SK-N-SH (cell line): ENCODE results near the gene SCARF2. TPM values are rescaled to one million over a fixed set of nuclear protein-coding genes. Genes with fewer than 3 reads are reported as not detected.

Experiments used
- CTCF ChIA-PET: fragments of 300-600, 350-600 bp; formaldehyde crosslinking; extraction: SDS; loops from one replicate; lab custom pipeline; 2021; lab: Yijun Ruan, JAX
- POLR2A ChIA-PET: fragments of 350-600 bp; sonication (Branson Sonifier 250); formaldehyde crosslinking; extraction: SDS; loops from one replicate; lab custom pipeline; 2020; ENCODE audit warnings: antibody characterized with exemption, inconsistent platforms; lab: Yijun Ruan, JAX
- DNase-seq: peaks from one replicate; pipeline ENCODE4 v3.0.0; 2012
- H2AFZ ChIP-seq: fragments of 200-600 bp; sonication (generic); 2 replicates; pipeline ENCODE4 v1.8.1; 2016; ENCODE audit warnings: antibody characterized with exemption, mild to moderate bottlenecking, low read depth
- H3F3A ChIP-seq: fragments of 200-600 bp; sonication (generic); replicated peaks from 2 replicates; pipeline ENCODE3; 2016; ENCODE audit warnings: antibody characterized with exemption, mild to moderate bottlenecking; ENCODE audit not compliant: insufficient read depth
- H3K27ac ChIP-seq, 2 experiments: fragments of 200-500 bp in 1 of 2; fragments of 200-600 bp in 1 of 2; sonication (Bioruptor generic) in 1 of 2; sonication (generic), shearing (Covaris generic) in 1 of 2; 2 replicates each; pipeline versions ENCODE4 v1.5.1 to v1.6.1; 2014 to 2016; ENCODE audit warnings: low read depth in 2 of 2, inconsistent platforms in 1 of 2, low read length in 1 of 2, mild to moderate bottlenecking in 1 of 2, mixed read lengths in 1 of 2
- H3K27me3 ChIP-seq: fragments of 200-600 bp; sonication (generic), shearing (Covaris generic); 2 replicates; pipeline ENCODE4 v1.6.1; 2016; ENCODE audit warnings: mixed run types; ENCODE audit not compliant: insufficient read depth
- H3K36me3 ChIP-seq, 2 experiments: fragments of 200-500 bp in 1 of 2; fragments of 200-600 bp in 1 of 2; sonication (Bioruptor generic) in 1 of 2; sonication (generic) in 1 of 2; replicated peaks in 1 of 2; 2 replicates each; pipeline versions ENCODE3 to v1.5.1; 2014 to 2016; ENCODE audit warnings: low read length in 1 of 2, mild to moderate bottlenecking in 1 of 2; ENCODE audit not compliant: insufficient read depth in 2 of 2, control insufficient read depth in 1 of 2
- H3K4me1 ChIP-seq, 2 experiments: fragments of 200-500 bp in 1 of 2; fragments of 200-600 bp in 1 of 2; sonication (Bioruptor generic) in 1 of 2; sonication (generic), shearing (Covaris generic) in 1 of 2; 2 replicates each; pipeline versions ENCODE4 v1.5.1 to v1.6.1; 2014 to 2016; ENCODE audit warnings: low read depth in 1 of 2, low read length in 1 of 2, mixed run types in 1 of 2; ENCODE audit not compliant: insufficient read depth in 2 of 2, control insufficient read depth in 1 of 2
- H3K4me2 ChIP-seq: fragments of 200-600 bp; sonication (generic), shearing (Covaris generic); 2 replicates; pipeline ENCODE4 v1.6.1; 2017; ENCODE audit warnings: mixed run types
- H3K4me3 ChIP-seq, 2 experiments: fragments of 200-500 bp in 1 of 2; fragments of 200-600 bp in 1 of 2; sonication (Bioruptor generic) in 1 of 2; sonication (generic), shearing (Covaris generic) in 1 of 2; 2 replicates each; pipeline versions ENCODE4 v1.5.1 to v1.8.1; 2014 to 2016; ENCODE audit warnings: low read depth in 2 of 2, inconsistent platforms in 1 of 2, low read length in 1 of 2, mild to moderate bottlenecking in 1 of 2, mixed read lengths in 1 of 2, moderate library complexity in 1 of 2
- H3K79me2 ChIP-seq: fragments of 200-600 bp; sonication (generic); 2 replicates; pipeline ENCODE4 v1.8.1; 2017; ENCODE audit warnings: mild to moderate bottlenecking; ENCODE audit not compliant: insufficient read depth
- H3K9ac ChIP-seq: fragments of 200-600 bp; sonication (generic); 2 replicates; pipeline ENCODE4 v1.6.1; 2017; ENCODE audit warnings: mixed run types
- H3K9me2 ChIP-seq: fragments of 200-600 bp; sonication (generic); 2 replicates; pipeline ENCODE4 v1.6.1; 2017; ENCODE audit warnings: mixed run types
- H3K9me3 ChIP-seq: fragments of 200-600 bp; sonication (generic); 2 replicates; pipeline ENCODE4 v1.6.1; 2017; ENCODE audit warnings: mixed run types, mild to moderate bottlenecking, moderate library complexity
- H4K20me1 ChIP-seq: fragments of 200-600 bp; sonication (generic); 2 replicates; pipeline ENCODE4 v1.6.1; 2017; ENCODE audit warnings: mild to moderate bottlenecking, mixed run types; ENCODE audit not compliant: insufficient read depth
- FOXM1 ChIP-seq: IDR thresholded peaks from 2 replicates; pipeline ENCODE4 v1.4.0; 2012; ENCODE audit warnings: low read depth, mild to moderate bottlenecking
- JUND ChIP-seq: IDR thresholded peaks from 2 replicates; pipeline ENCODE4 v1.4.0; 2012
- MEF2A ChIP-seq: IDR thresholded peaks from 2 replicates; pipeline ENCODE4 v1.4.0; 2012; ENCODE audit warnings: low read depth, borderline replicate concordance
- MXI1 ChIP-seq: IDR thresholded peaks from 2 replicates; pipeline ENCODE4 v1.6.1; 2012; ENCODE audit warnings: mild to moderate bottlenecking, low read depth, low read length, improper control_type of control experiment
- NFIC ChIP-seq: IDR thresholded peaks from 2 replicates; pipeline ENCODE4 v1.4.0; 2012; ENCODE audit warnings: borderline replicate concordance
- NRF1 ChIP-seq: IDR thresholded peaks from 2 replicates; pipeline ENCODE4 v1.6.1; 2012; ENCODE audit warnings: low read depth, mild to moderate bottlenecking, low read length
- PBX3 ChIP-seq: IDR thresholded peaks from 2 replicates; pipeline ENCODE4; 2012
- RCOR1 ChIP-seq: fragments of 150-350 bp; IDR thresholded peaks from 2 replicates; pipeline ENCODE4 v1.6.1; 2017; ENCODE audit warnings: antibody characterized with exemption, low read length
- TCF12 ChIP-seq: IDR thresholded peaks from 2 replicates; pipeline ENCODE4 v1.4.0; 2012
- TEAD4 ChIP-seq: IDR thresholded peaks from 2 replicates; pipeline ENCODE4 v1.4.0; 2012; ENCODE audit warnings: mild to moderate bottlenecking, borderline replicate concordance; ENCODE audit not compliant: insufficient read depth
- USF2 ChIP-seq: fragments of 150-350 bp; IDR thresholded peaks from 2 replicates; pipeline ENCODE4 v1.6.1; 2017; ENCODE audit warnings: antibody characterized with exemption, low read length, low read depth, borderline replicate concordance
- WGBS: methylation state at CpG from one replicate; pipeline ENCODE4 v1.1.6; 2017; ENCODE audit warnings: low lambda C conversion rate; 5-methylcytosine and 5-hydroxymethylcytosine counted together
- polyA plus RNA-seq, 3 experiments: library from polyadenylated mRNA; depleted of rRNA; stranded (reverse); fragments of >200 nt; gene quantifications; 2 replicates each; pipeline ENCODE4 v1.2.3, GENCODE V29; 2012
- TF ChIP-seq, protein P1 (sequence below): IDR thresholded peaks from 2 replicates; pipeline ENCODE4 v1.6.1; 2012; ENCODE audit warnings: mild to moderate bottlenecking, low read depth, low read length, moderate library complexity
- TF ChIP-seq, protein P2 (sequence below): IDR thresholded peaks from 2 replicates; pipeline ENCODE4 v1.4.0; 2012; ENCODE audit warnings: low read depth, borderline replicate concordance

Gene SCARF2
- polyA plus RNA-seq, 1 of the 3 experiments (the other 2 are of a cell fraction), result 49.0 TPM

- 91% methylated on average over 2 of the region's 2 CpGs for WGBS
- POLR2A ChIA-PET, result no interaction called here
- no peak overlapping the region for H2AFZ ChIP-seq
These were observed 25.9 kb upstream of the SCARF2 start for GRCh38 chr22:20463324-20464095.

DNA sequence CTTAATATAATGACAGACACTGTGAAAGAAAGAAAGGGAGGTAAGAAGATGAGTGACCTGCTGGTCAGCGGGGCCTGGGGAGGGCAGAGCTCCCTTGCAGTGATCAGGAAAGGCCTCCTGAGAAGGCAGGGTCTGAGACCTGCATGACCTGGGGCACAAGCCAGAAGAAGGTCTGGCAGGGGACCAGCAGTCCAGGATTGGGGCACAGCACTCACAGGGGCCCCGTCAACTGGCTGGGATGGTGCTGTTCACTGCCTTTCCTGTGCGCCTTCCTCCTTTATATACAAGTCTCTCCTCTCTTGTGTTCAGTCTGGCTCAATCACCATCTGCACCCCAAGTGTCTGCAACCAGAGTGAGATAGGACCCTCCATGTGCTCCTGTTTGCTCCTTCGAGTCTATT is 22.2 kb upstream of the SCARF2 start:
- Histone ChIP-seq H4K20me1 (no peaks in the 10 kb centered on the region), H3F3A (no peaks in the 10 kb centered on the region), H3K9me3 (no peaks in the 10 kb centered on the region), H3K9me2 (no peaks in the 10 kb centered on the region), H3K79me2 (no peaks in the 10 kb centered on the region), H3K27me3 (no peaks in the 10 kb centered on the region), H3K4me1 (peaks cover 0 to 7% of the 10 kb centered on the region in 2 experiments; a peak in 1 of 4 replicates), H2AFZ (no peak overlapping the region), H3K4me2 (no peak overlapping the region), H3K4me3 (no peak overlapping the region), H3K27ac (no peak overlapping the region; a peak in 1 of 4 replicates), H3K9ac (no peak overlapping the region), H3K36me3 (peaks cover 13 to 30% of the 10 kb centered on the region in 2 experiments)
- no peak for DNase-seq
- ChIA-PET POLR2A (no interaction called here), CTCF (interaction anchor here (1.1 to 2.6 kb wide), 2 partner anchors 37 to 41 kb away, joined by 3 to 17 read pairs; no protein-coding TSS in a partner anchor)
- TF ChIP-seq TCF12 (no peak), JUND (no peak), USF2 (no peak), RCOR1 (no peak), NRF1 (no peak), MEF2A (no peak), FOXM1 (no peak), NFIC (no peak)
- 100% methylated on average over 3 of the region's 4 CpGs for WGBS

More at GRCh38 chr22:20463324-20464095, 25.9 kb upstream of the SCARF2 start:
- Histone ChIP-seq H3K4me1 (no peaks in the 10 kb centered on the region), H3K9me2 (no peaks in the 10 kb centered on the region), H3K36me3 (peaks cover 9 to 29% of the 10 kb centered on the region in 2 experiments), H3K4me3 (no peak overlapping the region), H3F3A (no peaks in the 10 kb centered on the region), H3K4me2 (no peak overlapping the region), H3K9me3 (no peaks in the 10 kb centered on the region), H4K20me1 (no peaks in the 10 kb centered on the region), H3K9ac (no peak overlapping the region), H3K27me3 (no peaks in the 10 kb centered on the region), H3K79me2 (no peaks in the 10 kb centered on the region), H3K27ac (no peak overlapping the region)
- no peak for DNase-seq
- TF ChIP-seq, protein P1, sequence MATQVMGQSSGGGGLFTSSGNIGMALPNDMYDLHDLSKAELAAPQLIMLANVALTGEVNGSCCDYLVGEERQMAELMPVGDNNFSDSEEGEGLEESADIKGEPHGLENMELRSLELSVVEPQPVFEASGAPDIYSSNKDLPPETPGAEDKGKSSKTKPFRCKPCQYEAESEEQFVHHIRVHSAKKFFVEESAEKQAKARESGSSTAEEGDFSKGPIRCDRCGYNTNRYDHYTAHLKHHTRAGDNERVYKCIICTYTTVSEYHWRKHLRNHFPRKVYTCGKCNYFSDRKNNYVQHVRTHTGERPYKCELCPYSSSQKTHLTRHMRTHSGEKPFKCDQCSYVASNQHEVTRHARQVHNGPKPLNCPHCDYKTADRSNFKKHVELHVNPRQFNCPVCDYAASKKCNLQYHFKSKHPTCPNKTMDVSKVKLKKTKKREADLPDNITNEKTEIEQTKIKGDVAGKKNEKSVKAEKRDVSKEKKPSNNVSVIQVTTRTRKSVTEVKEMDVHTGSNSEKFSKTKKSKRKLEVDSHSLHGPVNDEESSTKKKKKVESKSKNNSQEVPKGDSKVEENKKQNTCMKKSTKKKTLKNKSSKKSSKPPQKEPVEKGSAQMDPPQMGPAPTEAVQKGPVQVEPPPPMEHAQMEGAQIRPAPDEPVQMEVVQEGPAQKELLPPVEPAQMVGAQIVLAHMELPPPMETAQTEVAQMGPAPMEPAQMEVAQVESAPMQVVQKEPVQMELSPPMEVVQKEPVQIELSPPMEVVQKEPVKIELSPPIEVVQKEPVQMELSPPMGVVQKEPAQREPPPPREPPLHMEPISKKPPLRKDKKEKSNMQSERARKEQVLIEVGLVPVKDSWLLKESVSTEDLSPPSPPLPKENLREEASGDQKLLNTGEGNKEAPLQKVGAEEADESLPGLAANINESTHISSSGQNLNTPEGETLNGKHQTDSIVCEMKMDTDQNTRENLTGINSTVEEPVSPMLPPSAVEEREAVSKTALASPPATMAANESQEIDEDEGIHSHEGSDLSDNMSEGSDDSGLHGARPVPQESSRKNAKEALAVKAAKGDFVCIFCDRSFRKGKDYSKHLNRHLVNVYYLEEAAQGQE, result no peak
- no peak for TF ChIP-seq PBX3
- TF ChIP-seq, protein P2, sequence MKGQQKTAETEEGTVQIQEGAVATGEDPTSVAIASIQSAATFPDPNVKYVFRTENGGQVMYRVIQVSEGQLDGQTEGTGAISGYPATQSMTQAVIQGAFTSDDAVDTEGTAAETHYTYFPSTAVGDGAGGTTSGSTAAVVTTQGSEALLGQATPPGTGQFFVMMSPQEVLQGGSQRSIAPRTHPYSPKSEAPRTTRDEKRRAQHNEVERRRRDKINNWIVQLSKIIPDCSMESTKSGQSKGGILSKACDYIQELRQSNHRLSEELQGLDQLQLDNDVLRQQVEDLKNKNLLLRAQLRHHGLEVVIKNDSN, result no peak
- no peak for TF ChIP-seq MXI1
- TF ChIP-seq TEAD4, result no peak
- CTCF ChIA-PET, result interaction anchor here (1.5 to 1.6 kb wide), 2 partner anchors 42 to 45 kb away, joined by 3 to 8 read pairs; no protein-coding TSS in a partner anchor
